IMR-90 (cell line): Measurements from ENCODE around the gene BBS5.
"Not testable (repeated sequence)": the region's sequence is repeated elsewhere in the genome, so short reads cannot be mapped to it uniquely, and the experiment has no call there.

Experiments used
- BHLHE40 ChIP-seq: fragments of 150-350 bp; IDR thresholded peaks from 2 replicates; pipeline ENCODE4 v1.6.1; 2016; ENCODE audit warnings: mild to moderate bottlenecking, low read depth, low read length
- CHD1 ChIP-seq: IDR thresholded peaks from 2 replicates; pipeline ENCODE4 v1.6.1; 2012; ENCODE audit warnings: low read depth, low read length, improper control_type of control experiment
- CTCF ChIP-seq: conservative IDR thresholded peaks from 2 replicates; pipeline ENCODE4 v1.5.1; 2012; ENCODE audit warnings: mild to moderate bottlenecking, low read depth, low read length, improper control_type of control experiment
- MAFK ChIP-seq: IDR thresholded peaks from 2 replicates; pipeline ENCODE4 v1.6.1; 2012; ENCODE audit warnings: low read depth, low read length, improper control_type of control experiment
- MAZ ChIP-seq: IDR thresholded peaks from 2 replicates; pipeline ENCODE4 v1.6.1; 2012; ENCODE audit warnings: low read depth, mild to moderate bottlenecking, low read length, improper control_type of control experiment, moderate library complexity, borderline replicate concordance
- POLR2A ChIP-seq: IDR thresholded peaks from 2 replicates; pipeline ENCODE4 v1.6.1; 2012; ENCODE audit warnings: mild to moderate bottlenecking, low read depth, low read length
- RAD21 ChIP-seq: IDR thresholded peaks from 2 replicates; pipeline ENCODE4 v1.6.1; 2012; ENCODE audit warnings: low read length, improper control_type of control experiment
- SMC3 ChIP-seq: fragments of 150-350 bp; IDR thresholded peaks from 2 replicates; pipeline ENCODE4 v1.6.1; 2016; ENCODE audit warnings: low read depth, mild to moderate bottlenecking, antibody characterized with exemption, low read length, moderate library complexity

GRCh38 chr2:169516488-169516995 is 37.2 kb downstream of the BBS5 start:
- TF ChIP-seq CTCF, POLR2A, MAFK, BHLHE40, MAZ, SMC3, CHD1, RAD21: not testable (repeated sequence)
